ENCODE measurements around the gene RABEP1. TPM values are rescaled to one million over a fixed set of nuclear protein-coding genes. Genes with fewer than 3 reads are reported as not detected.

The RABEP1 gene
- polyA plus RNA-seq, 3 donors: 12.7 to 19.1 (median 13.7) TPM

DNA sequence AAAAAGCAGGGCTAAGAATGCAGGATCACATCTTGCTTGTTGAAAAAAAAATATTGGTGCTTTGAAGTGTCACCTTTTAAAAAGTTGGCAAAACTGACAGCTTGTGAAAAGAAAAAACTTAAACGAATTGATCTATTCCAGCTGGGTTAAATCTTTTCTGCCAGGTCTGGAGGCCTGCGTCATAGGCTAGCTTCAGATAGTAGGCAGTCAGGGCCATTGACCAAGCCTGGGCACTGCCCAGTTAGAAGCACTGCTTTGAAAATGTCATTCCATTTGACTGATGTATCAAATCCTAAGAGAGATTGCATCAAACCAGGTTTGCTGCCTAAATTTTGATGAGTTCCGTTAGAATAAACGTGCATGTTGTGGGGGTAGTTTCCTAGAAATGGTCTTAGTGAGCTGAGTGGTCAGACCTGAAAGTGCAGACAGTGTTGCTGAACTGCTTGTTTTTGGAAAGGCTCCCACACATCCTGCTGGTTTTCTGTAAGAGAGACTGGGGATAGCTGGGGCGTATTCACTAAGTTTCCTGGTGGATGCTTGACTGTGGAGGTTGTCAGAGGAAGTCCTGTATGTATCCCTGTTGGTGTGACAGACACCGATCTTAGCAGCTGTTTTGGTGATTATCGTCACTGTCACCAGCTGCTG is 98.5 kb downstream of the RABEP1 start:
- Histone ChIP-seq H2AFZ (ENCODE audit: insufficient read depth, low read depth, low read length, poor library complexity, severe bottlenecking) (no peak overlapping the region), H3K4me2 (replicated peaks; ENCODE audit: extremely low read depth, low read length, poor library complexity, severe bottlenecking) (no peak overlapping the region), H3K9me3 (replicated peaks in 1 of 2; ENCODE audit: control insufficient read depth in 1 of 2, insufficient read depth in 1 of 2, low read length in 2 of 2) (no peaks in the 10 kb centered on the region), H3K27ac (ENCODE audit: low read depth in 1 of 2, low read length in 2 of 2) (no peak overlapping the region), H3K27me3 (ENCODE audit: control insufficient read depth in 2 of 2, insufficient read depth in 2 of 2, low read length in 2 of 2) (no peaks in the 10 kb centered on the region), H3K36me3 (replicated peaks in 1 of 2; ENCODE audit: control insufficient read depth in 1 of 2, insufficient read depth in 2 of 2, low read length in 2 of 2) (peaks cover 98 to 100% of the 10 kb centered on the region in 2 donors), H4K20me1 (ENCODE audit: insufficient read depth, low read length) (no peaks in the 10 kb centered on the region), H3K79me2 (ENCODE audit: insufficient read depth, low read length) (no peaks in the 10 kb centered on the region), H3K9ac (ENCODE audit: insufficient read depth, low read length, poor library complexity, severe bottlenecking) (no peak overlapping the region), H3K4me3 (replicated peaks in 1 of 3; ENCODE audit: low read depth in 2 of 3, low read length in 3 of 3) (no peak overlapping the region), H3K4me1 (ENCODE audit: control insufficient read depth in 1 of 2, insufficient read depth in 2 of 2, low read length in 2 of 2) (no peaks in the 10 kb centered on the region)
- H3K27ac Mint-ChIP-seq: no peak overlapping the region
- peaks cover 3% of the 10 kb centered on the region for H3K4me1 Mint-ChIP-seq
- H3K4me3 Mint-ChIP-seq: no peak overlapping the region
- no peaks in the 10 kb centered on the region for H3K9me3 Mint-ChIP-seq
- H3K36me3 Mint-ChIP-seq: peaks cover 83 to 88% of the 10 kb centered on the region in 2 donors
- H3K27me3 Mint-ChIP-seq (ENCODE audit: low read depth in 3 of 3): peaks cover 0 to 1% (median 0%) of the 10 kb centered on the region in 3 donors
- 93% methylated on average over 5 of the region's 7 CpGs for WGBS (ENCODE audit: insufficient coverage)
- TF ChIP-seq, protein P1, sequence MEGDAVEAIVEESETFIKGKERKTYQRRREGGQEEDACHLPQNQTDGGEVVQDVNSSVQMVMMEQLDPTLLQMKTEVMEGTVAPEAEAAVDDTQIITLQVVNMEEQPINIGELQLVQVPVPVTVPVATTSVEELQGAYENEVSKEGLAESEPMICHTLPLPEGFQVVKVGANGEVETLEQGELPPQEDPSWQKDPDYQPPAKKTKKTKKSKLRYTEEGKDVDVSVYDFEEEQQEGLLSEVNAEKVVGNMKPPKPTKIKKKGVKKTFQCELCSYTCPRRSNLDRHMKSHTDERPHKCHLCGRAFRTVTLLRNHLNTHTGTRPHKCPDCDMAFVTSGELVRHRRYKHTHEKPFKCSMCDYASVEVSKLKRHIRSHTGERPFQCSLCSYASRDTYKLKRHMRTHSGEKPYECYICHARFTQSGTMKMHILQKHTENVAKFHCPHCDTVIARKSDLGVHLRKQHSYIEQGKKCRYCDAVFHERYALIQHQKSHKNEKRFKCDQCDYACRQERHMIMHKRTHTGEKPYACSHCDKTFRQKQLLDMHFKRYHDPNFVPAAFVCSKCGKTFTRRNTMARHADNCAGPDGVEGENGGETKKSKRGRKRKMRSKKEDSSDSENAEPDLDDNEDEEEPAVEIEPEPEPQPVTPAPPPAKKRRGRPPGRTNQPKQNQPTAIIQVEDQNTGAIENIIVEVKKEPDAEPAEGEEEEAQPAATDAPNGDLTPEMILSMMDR (IDR thresholded peaks at IDR 0.05): no peak
- intact Hi-C loops (cut with micrococcal nuclease): no loop called here
- DNase-seq: no peak

DNA sequence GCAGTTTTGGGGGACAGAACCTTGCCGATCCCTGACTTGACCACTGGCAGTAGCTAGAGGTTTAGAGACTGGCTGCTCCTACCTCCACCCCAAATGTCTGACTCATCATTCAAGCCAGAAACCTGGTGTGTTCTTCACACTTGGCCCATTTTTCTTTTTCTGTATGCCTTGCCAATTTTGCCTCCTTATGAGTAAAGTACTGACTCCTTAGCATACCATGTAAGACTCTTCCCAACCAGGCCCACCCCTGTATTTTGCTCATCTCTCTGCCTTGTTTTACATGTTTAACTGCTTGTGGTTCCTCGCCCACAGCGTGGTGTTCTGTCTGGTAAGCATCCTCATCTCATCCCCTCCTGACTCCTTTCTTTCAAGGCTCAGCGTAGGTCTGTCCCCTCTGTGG is 99.5 kb downstream of the RABEP1 start:
- Histone ChIP-seq H3K27ac (ENCODE audit: low read depth in 1 of 2, low read length in 2 of 2) (no peak overlapping the region), H3K4me3 (replicated peaks in 1 of 3; ENCODE audit: low read depth in 2 of 3, low read length in 3 of 3) (no peak overlapping the region), H3K36me3 (replicated peaks in 1 of 2; ENCODE audit: control insufficient read depth in 1 of 2, insufficient read depth in 2 of 2, low read length in 2 of 2) (peaks cover 98 to 100% of the 10 kb centered on the region in 2 donors), H4K20me1 (ENCODE audit: insufficient read depth, low read length) (no peaks in the 10 kb centered on the region), H3K27me3 (ENCODE audit: control insufficient read depth in 2 of 2, insufficient read depth in 2 of 2, low read length in 2 of 2) (no peaks in the 10 kb centered on the region), H2AFZ (ENCODE audit: insufficient read depth, low read depth, low read length, poor library complexity, severe bottlenecking) (no peak overlapping the region), H3K4me1 (ENCODE audit: control insufficient read depth in 1 of 2, insufficient read depth in 2 of 2, low read length in 2 of 2) (no peaks in the 10 kb centered on the region), H3K9me3 (replicated peaks in 1 of 2; ENCODE audit: control insufficient read depth in 1 of 2, insufficient read depth in 1 of 2, low read length in 2 of 2) (no peaks in the 10 kb centered on the region), H3K4me2 (replicated peaks; ENCODE audit: extremely low read depth, low read length, poor library complexity, severe bottlenecking) (no peak overlapping the region), H3K9ac (ENCODE audit: insufficient read depth, low read length, poor library complexity, severe bottlenecking) (no peak overlapping the region), H3K79me2 (ENCODE audit: insufficient read depth, low read length) (no peaks in the 10 kb centered on the region)
- H3K27ac Mint-ChIP-seq: peak overlapping the region in 2 of 7 donors; percentile 4 to 64
- H3K36me3 Mint-ChIP-seq: peaks cover 86 to 91% of the 10 kb centered on the region in 2 donors
- WGBS (ENCODE audit: insufficient coverage): 95% methylated on average over 3 of the region's 4 CpGs
- H3K27me3 Mint-ChIP-seq (ENCODE audit: low read depth in 3 of 3): peaks cover 0 to 1% (median 0%) of the 10 kb centered on the region in 3 donors
- no peaks in the 10 kb centered on the region for H3K9me3 Mint-ChIP-seq
- intact Hi-C loops (cut with micrococcal nuclease): no loop called here
- DNase-seq: no peak
- TF ChIP-seq, protein P1 (IDR thresholded peaks at IDR 0.05): no peak
- peaks cover 3% of the 10 kb centered on the region for H3K4me1 Mint-ChIP-seq
- no peak overlapping the region for H3K4me3 Mint-ChIP-seq
